ENCODE measurements around the gene AEBP1.

DNA sequence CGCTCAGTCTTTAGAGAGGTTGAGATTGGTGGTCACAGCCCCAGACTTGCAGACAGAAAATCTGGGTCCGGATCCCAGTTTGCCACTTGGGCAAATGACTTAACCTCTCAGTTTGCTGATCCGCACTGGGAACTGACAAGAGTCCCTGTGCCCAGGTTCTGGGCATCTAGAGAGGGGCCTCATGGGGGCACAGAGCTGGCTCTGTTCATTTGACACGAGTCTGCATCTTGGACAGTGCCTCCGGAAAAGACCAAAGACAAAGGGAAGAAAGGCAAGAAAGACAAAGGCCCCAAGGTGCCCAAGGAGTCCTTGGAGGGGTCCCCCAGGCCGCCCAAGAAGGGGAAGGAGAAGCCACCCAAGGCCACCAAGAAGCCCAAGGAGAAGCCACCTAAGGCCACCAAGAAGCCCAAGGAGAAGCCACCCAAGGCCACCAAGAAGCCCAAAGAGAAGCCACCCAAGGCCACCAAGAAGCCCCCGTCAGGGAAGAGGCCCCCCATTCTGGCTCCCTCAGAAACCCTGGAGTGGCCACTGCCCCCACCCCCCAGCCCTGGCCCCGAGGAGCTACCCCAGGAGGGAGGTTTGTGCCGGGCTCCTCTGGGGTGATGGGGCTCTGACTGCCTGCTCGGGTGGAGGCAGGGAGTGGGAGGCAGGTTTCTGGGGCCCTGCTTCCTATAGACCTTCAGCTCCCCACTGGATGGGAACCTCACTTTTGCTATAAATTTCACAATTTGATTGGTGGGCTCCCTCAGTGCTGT, 2.3 kb downstream of the AEBP1 start:
- TF ChIP-seq, protein P1, sequence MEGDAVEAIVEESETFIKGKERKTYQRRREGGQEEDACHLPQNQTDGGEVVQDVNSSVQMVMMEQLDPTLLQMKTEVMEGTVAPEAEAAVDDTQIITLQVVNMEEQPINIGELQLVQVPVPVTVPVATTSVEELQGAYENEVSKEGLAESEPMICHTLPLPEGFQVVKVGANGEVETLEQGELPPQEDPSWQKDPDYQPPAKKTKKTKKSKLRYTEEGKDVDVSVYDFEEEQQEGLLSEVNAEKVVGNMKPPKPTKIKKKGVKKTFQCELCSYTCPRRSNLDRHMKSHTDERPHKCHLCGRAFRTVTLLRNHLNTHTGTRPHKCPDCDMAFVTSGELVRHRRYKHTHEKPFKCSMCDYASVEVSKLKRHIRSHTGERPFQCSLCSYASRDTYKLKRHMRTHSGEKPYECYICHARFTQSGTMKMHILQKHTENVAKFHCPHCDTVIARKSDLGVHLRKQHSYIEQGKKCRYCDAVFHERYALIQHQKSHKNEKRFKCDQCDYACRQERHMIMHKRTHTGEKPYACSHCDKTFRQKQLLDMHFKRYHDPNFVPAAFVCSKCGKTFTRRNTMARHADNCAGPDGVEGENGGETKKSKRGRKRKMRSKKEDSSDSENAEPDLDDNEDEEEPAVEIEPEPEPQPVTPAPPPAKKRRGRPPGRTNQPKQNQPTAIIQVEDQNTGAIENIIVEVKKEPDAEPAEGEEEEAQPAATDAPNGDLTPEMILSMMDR (conservative IDR thresholded peaks at IDR 0.05; ENCODE audit: low read depth, low read length): no peak
- TF ChIP-seq SMC3 (IDR thresholded peaks at IDR 0.05; ENCODE audit: low read depth, low read length): no peak
